Transverse colon (tissue), 3 donors: ENCODE data around the gene ZMIZ1.

Source experiments
- CTCF ChIP-seq, 5 experiments: fragments of 200-600 bp in 3 of 5; fragments of 450-650 bp in 2 of 5; sonication (generic) in 3 of 5; IDR thresholded peaks; 1 replicate in 2 of 5; 2 replicates in 3 of 5; pipeline ENCODE4 v1.5.1; 2016 to 2017; ENCODE audit warnings: antibody characterized with exemption in 5 of 5, inconsistent platforms in 3 of 5, mild to moderate bottlenecking in 2 of 5, moderate library complexity in 1 of 5
- POLR2A ChIP-seq: fragments of 450-650 bp; IDR thresholded peaks from one replicate; pipeline ENCODE4 v1.6.1; 2016; ENCODE audit warnings: antibody characterized with exemption, mild to moderate bottlenecking, moderate library complexity

GRCh38 chr10:79316671-79317431 is 248.1 kb downstream of the ZMIZ1 start:
- TF ChIP-seq POLR2A = no peak
- TF ChIP-seq CTCF (IDR thresholded peaks at IDR 0.05) = no peak
